ENCODE data around the gene OGFOD2. TPM values are rescaled to one million over a fixed set of nuclear protein-coding genes. Genes with fewer than 3 reads are reported as not detected.
"Not testable (repeated sequence)": the region's sequence is repeated elsewhere in the genome, so short reads cannot be mapped to it uniquely, and the experiment has no call there.

The OGFOD2 gene
- total and polyA plus RNA-seq, 3 donors from 2014 or later, result 35.0 to 56.5 (median 47.2) TPM

GRCh38 chr12:122939125-122939524 lies 35.9 kb upstream of the OGFOD2 start:
- TF ChIP-seq POLR2A (IDR thresholded peaks at IDR 0.05) (no peak), CTCF (IDR thresholded peaks at IDR 0.05) (no peak)
- Histone ChIP-seq H3K27me3 (no peaks in the 10 kb centered on the region), H3K4me1 (peaks cover 11% of the 10 kb centered on the region), H3K4me3 (no peak overlapping the region), H3K27ac (no peak overlapping the region), H3K36me3 (ENCODE audit: low read depth, missing control alignments) (no peaks in the 10 kb centered on the region), H3K9me3 (no peaks in the 10 kb centered on the region)
- 82 to 90% methylated on average over 4 of the region's 4 CpGs for WGBS, 2 donors
- no peak for DNase-seq
- intact Hi-C loops (cut with DNase I; ENCODE audit: low total_unique reads), result no loop called here

GRCh38 chr12:122941351-122941750 lies 33.7 kb upstream of the OGFOD2 start:
- DNase-seq; H3K36me3 ChIP-seq (ENCODE audit: low read depth, missing control alignments); H3K9me3 ChIP-seq; H3K4me3 ChIP-seq; H3K27me3 ChIP-seq; H3K27ac ChIP-seq; intact Hi-C loops (cut with DNase I; ENCODE audit: low total_unique reads): not testable (repeated sequence)
- 91 to 95% methylated on average over 5 of the region's 5 CpGs for WGBS, 2 donors
- H3K4me1 ChIP-seq, result peaks cover 16% of the 10 kb centered on the region

- no peak for DNase-seq
- Histone ChIP-seq H3K27ac (peak overlapping the region; percentile 29 to 61), H3K27me3 (no peaks in the 10 kb centered on the region), H3K4me1 (peaks cover 16% of the 10 kb centered on the region), H3K4me3 (no peak overlapping the region), H3K9me3 (no peaks in the 10 kb centered on the region), H3K36me3 (ENCODE audit: low read depth, missing control alignments) (no peaks in the 10 kb centered on the region)
- WGBS, 2 donors, result 78 to 93% methylated on average over 2 of the region's 2 CpGs
- no peak for TF ChIP-seq POLR2A (IDR thresholded peaks at IDR 0.05)
- no peak for TF ChIP-seq CTCF (IDR thresholded peaks at IDR 0.05)
- intact Hi-C loops (cut with DNase I; ENCODE audit: low total_unique reads), result no loop called here
Observed at GRCh38 chr12:122942637-122943036, 32.4 kb upstream of the OGFOD2 start.

GRCh38 chr12:122943196-122943595 lies 31.8 kb upstream of the OGFOD2 start:
- Histone ChIP-seq H3K27ac (peak overlapping the region; percentile 29 to 61), H3K9me3 (no peaks in the 10 kb centered on the region), H3K4me3 (no peak overlapping the region), H3K27me3 (no peaks in the 10 kb centered on the region), H3K4me1 (peaks cover 16% of the 10 kb centered on the region), H3K36me3 (ENCODE audit: low read depth, missing control alignments) (no peaks in the 10 kb centered on the region)
- WGBS, 2 donors, result 60 to 67% methylated on average over 13 of the region's 13 CpGs
- DNase-seq, result no peak
- TF ChIP-seq CTCF (IDR thresholded peaks at IDR 0.05) (no peak), POLR2A (IDR thresholded peaks at IDR 0.05) (no peak)
- intact Hi-C loops (cut with DNase I; ENCODE audit: low total_unique reads), result no loop called here

GRCh38 chr12:122944605-122945592 lies 30.1 kb upstream of the OGFOD2 start:
- Histone ChIP-seq H3K4me3 (no peak overlapping the region), H3K27me3 (no peaks in the 10 kb centered on the region), H3K4me1 (peaks cover 18% of the 10 kb centered on the region), H3K9me3 (no peaks in the 10 kb centered on the region), H3K27ac (peak overlapping the region; percentile 29 to 61), H3K36me3 (ENCODE audit: low read depth, missing control alignments) (no peaks in the 10 kb centered on the region)
- intact Hi-C loops (cut with DNase I; ENCODE audit: low total_unique reads), result loop anchor here (5.0 kb wide), 1 partner anchor 83 kb away; no protein-coding TSS in a partner anchor
- DNase-seq, result peak; percentile 91
- TF ChIP-seq POLR2A (IDR thresholded peaks at IDR 0.05) (no peak), CTCF (IDR thresholded peaks at IDR 0.05) (no peak)
- 67 to 78% methylated on average over 5 to 11 of the region's 14 CpGs for WGBS, 2 donors
